H1 (cell line): ENCODE measurements around the gene OXSR1. TPM values are rescaled to one million over a fixed set of nuclear protein-coding genes. Genes with fewer than 3 reads are reported as not detected.

Experiments
- CHD7 ChIP-seq: fragments of 300-600 bp; sonication (generic); IDR thresholded peaks from 2 replicates; pipeline ENCODE4 v1.7.1; 2012; ENCODE audit warnings: low read length, moderate library complexity, mild to moderate bottlenecking, inconsistent platforms; ENCODE audit not compliant: insufficient replicate concordance
- CREB1 ChIP-seq: IDR thresholded peaks from 2 replicates; pipeline ENCODE4 v1.6.1; 2012; ENCODE audit warnings: inconsistent platforms
- GABPA ChIP-seq: IDR thresholded peaks from 2 replicates; pipeline ENCODE4 v1.6.1; 2011; ENCODE audit warnings: mild to moderate bottlenecking, low read length, moderate library complexity, borderline replicate concordance; ENCODE audit not compliant: insufficient read depth
- HDAC2 ChIP-seq, 2 experiments: fragments of 300-600 bp in 1 of 2; sonication (generic) in 1 of 2; IDR thresholded peaks; 2 replicates each; pipeline ENCODE4 v1.6.1; 2011 to 2012; ENCODE audit warnings: low read depth in 2 of 2, low read length in 2 of 2, mild to moderate bottlenecking in 2 of 2, moderate library complexity in 2 of 2, borderline replicate concordance in 1 of 2, inconsistent platforms in 1 of 2
- KDM4A ChIP-seq: IDR thresholded peaks from one replicate; pipeline ENCODE4 v1.7.1; 2012; ENCODE audit warnings: low read depth, mild to moderate bottlenecking, moderate library complexity, low read length, inconsistent platforms; ENCODE audit not compliant: severe bottlenecking
- RAD21 ChIP-seq, 2 experiments: IDR thresholded peaks in 1 of 2; conservative IDR thresholded peaks in 1 of 2; 2 replicates each; pipeline ENCODE4 v1.6.1; 2011; ENCODE audit warnings: low read depth in 2 of 2, low read length in 2 of 2, improper control_type of control experiment in 1 of 2, inconsistent platforms in 1 of 2, mild to moderate bottlenecking in 1 of 2, moderate library complexity in 1 of 2
- RBBP5 ChIP-seq: IDR thresholded peaks from 2 replicates; pipeline ENCODE4 v1.7.1; 2012; ENCODE audit warnings: low read depth, mild to moderate bottlenecking, inconsistent platforms, low read length, moderate library complexity, borderline replicate concordance
- TAF7 ChIP-seq: optimal IDR thresholded peaks from 2 replicates; pipeline ENCODE3; 2011; ENCODE audit warnings: low read depth, mild to moderate bottlenecking, inconsistent platforms, low read length, moderate library complexity, borderline replicate concordance
- polyA plus RNA-seq, 7 experiments: library from polyadenylated mRNA; depleted of rRNA in 3 of 7; stranded (reverse) in 5 of 7; unstranded in 2 of 7; fragments of >200 nt in 5 of 7; fragments of 200-250 nt in 2 of 7; gene quantifications; 1 replicate in 5 of 7; 2 replicates in 1 of 7; 4 replicates in 1 of 7; pipeline versions ENCODE4 v1.2.1 to v1.2.3, GENCODE V29; 2011 to 2013; ENCODE audit warnings: missing spikeins in 2 of 7, mixed read lengths in 2 of 7
- total RNA-seq: library from RNA; stranded (reverse); fragmentation: NEBNext Ultra II Directional; extraction: Animal tissue kit (Norgen Biotek cat#: 25700); gene quantifications from 2 replicates; pipeline ENCODE4 v1.2.1, GENCODE V29; 2021

OXSR1 gene
- total and polyA plus RNA-seq, 2 of the 8 experiments (the other 6 are each of a cell fraction or from before 2014, with no cell fraction given): 25.1 to 47.0 TPM

GRCh38 chr3:38136777-38137614 lies 28.3 kb upstream of the OXSR1 start, which contains the start of gene ACAA1 (continued):
- TF ChIP-seq CHD7 (no peak), CREB1 (peak; percentile 29; the same call in 1 of the 2 replicates), RBBP5 (peak; percentile 78), HDAC2 (IDR thresholded peaks at IDR 0.05; ENCODE audit: borderline replicate concordance in 1 of 2, low read depth in 2 of 2, low read length in 2 of 2) (0 out of 4 replicates have a peak, but pooled peaks of 1 of the 2 experiments have one; percentile 33), RAD21 (IDR thresholded peaks at IDR 0.05 in 1 of 2, conservative IDR thresholded peaks at IDR 0.05 in 1 of 2; ENCODE audit: low read depth in 2 of 2, low read length in 2 of 2) (0 out of 4 replicates have a peak, but pooled peaks of 1 of the 2 experiments have one; percentile 1), GABPA (no peak), TAF7 (peak; percentile 76), KDM4A (peak; percentile 78)
